HG02678 (cell line): ENCODE measurements around the gene RSRC1.
A peak's percentile ranks its signal among the peaks of the same experiment; 100 is the strongest.
"Not testable (repeated sequence)": the region's sequence is repeated elsewhere in the genome, so short reads cannot be mapped to it uniquely, and the experiment has no call there.

Experiments used
- ATAC-seq: cut with Tn5 transposase; IDR thresholded peaks from one replicate; pipeline ENCODE4 v1.9.1; 2021; ENCODE audit warnings: mild to moderate bottlenecking, moderate library complexity; ENCODE audit not compliant: unreplicated experiment

RSRC1 gene

GRCh38 chr3:158381262-158381868, 271.5 kb downstream of the RSRC1 start:
- ATAC-seq: no peak

- ATAC-seq: no peak
Measured at GRCh38 chr3:158382479-158382878, 272.6 kb downstream of the RSRC1 start.

- ATAC-seq: peak; percentile 51
Measured at GRCh38 chr3:158384019-158384418, 274.1 kb downstream of the RSRC1 start.

- ATAC-seq: no peak
Measured at GRCh38 chr3:158395421-158395820, 285.5 kb downstream of the RSRC1 start.

GRCh38 chr3:158402590-158402989, 292.7 kb downstream of the RSRC1 start:
- ATAC-seq: no peak

- ATAC-seq: no peak
Measured at GRCh38 chr3:158403013-158403412, 293.1 kb downstream of the RSRC1 start.

- ATAC-seq: no peak
Measured at GRCh38 chr3:158404131-158404718, 294.3 kb downstream of the RSRC1 start.

- ATAC-seq: no peak
Measured at GRCh38 chr3:158405507-158405906, 295.6 kb downstream of the RSRC1 start.

GRCh38 chr3:158407844-158408517, 298.1 kb downstream of the RSRC1 start:
- ATAC-seq: no peak

- ATAC-seq: not testable (repeated sequence)
Measured at GRCh38 chr3:158408518-158408897, 298.6 kb downstream of the RSRC1 start.

GRCh38 chr3:158418035-158418434, 308.1 kb downstream of the RSRC1 start:
- no peak for ATAC-seq

GRCh38 chr3:158419820-158420653, 310.1 kb downstream of the RSRC1 start:
- ATAC-seq: no peak

GRCh38 chr3:158420654-158421396, 310.9 kb downstream of the RSRC1 start:
- ATAC-seq: peak; percentile 96

GRCh38 chr3:158430448-158430847, 320.6 kb downstream of the RSRC1 start:
- no peak for ATAC-seq

GRCh38 chr3:158430968-158431367, 321.1 kb downstream of the RSRC1 start:
- no peak for ATAC-seq

- ATAC-seq: no peak
Measured at GRCh38 chr3:158431829-158432228, 321.9 kb downstream of the RSRC1 start.

GRCh38 chr3:158434412-158435038, 324.6 kb downstream of the RSRC1 start:
- peak; percentile 95 for ATAC-seq

GRCh38 chr3:158443632-158444031, 333.7 kb downstream of the RSRC1 start:
- ATAC-seq: peak; percentile 97

- no peak for ATAC-seq
Measured at GRCh38 chr3:158447408-158447807, 337.5 kb downstream of the RSRC1 start.

- ATAC-seq: no peak
Measured at GRCh38 chr3:158451405-158452055, 341.6 kb downstream of the RSRC1 start.
